DMS79 (cell line): ENCODE results near the gene ELMOD3.
"Not testable (repeated sequence)": the region's sequence is repeated elsewhere in the genome, so short reads cannot be mapped to it uniquely, and the experiment has no call there.

Experiments used
- DNase-seq: peaks from one replicate; lab custom pipeline; 2025; lab: John Stamatoyannopoulos, UW

The ELMOD3 gene

GRCh38 chr2:85401464-85401805 lies 46.9 kb downstream of the ELMOD3 start:
- no peak for DNase-seq

DNA sequence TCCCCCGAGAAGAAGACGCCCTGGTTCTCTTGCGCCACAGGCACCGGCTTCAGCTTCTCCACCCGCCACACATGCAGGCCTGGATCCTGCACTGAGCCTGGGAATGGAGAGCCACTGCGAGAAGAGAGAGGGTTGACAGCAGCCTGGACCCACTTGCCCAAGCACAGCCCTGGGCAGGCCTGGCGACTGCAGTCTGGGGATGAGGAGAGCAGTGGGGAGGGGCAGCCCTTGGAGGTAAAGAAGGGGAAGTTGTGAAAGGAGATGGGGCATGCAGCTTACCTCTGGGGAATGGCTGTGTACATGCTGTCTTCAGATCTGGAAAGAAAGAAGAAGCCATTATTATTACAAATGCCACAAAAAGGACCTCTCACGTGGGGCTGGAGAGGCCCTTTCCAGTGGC lies 47.3 kb downstream of the ELMOD3 start:
- no peak for DNase-seq

DNA sequence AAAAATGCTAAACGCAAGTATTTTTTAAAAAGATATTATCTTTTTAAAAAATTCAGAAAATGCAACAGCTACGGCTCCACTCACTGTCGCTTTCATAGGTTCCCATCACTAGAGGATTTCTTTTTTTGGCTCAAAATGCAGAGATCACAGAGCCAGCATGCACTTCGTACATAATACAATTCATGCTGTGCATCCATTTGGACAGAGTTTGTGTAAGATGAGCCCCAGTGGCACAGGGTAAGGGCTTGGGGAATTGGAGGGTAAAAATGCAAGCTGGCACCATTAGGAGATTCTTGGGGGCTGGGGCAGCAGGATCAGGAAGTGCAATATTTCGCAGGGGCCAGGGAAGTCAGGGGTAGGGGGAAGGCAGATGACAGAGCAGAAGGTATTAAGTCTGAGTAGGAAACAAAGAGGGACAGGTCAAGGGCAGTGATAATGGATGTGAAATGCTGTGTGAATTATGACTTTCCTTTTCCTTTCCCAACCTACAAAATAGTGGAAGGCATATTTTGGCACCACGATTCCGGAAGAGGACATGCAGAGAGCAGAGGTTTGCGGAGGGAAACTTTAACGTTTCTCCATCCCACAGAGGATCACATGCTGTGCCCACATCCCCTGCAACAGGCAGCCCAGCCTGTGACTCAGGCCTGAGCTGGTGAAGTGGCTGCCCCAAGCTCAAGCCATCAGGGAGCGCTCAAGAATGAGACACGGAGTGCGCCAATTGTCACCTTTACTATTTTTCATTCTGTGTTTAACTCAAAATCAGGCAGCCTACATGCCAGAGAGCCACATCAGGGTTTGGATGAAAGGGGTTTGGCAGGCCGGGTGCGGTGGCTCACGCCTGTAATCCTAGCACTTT lies 50.9 kb downstream of the ELMOD3 start:
- no peak for DNase-seq

GRCh38 chr2:85409845-85410583 lies 55.4 kb downstream of the ELMOD3 start, which contains the start of gene CAPG:
TSS of gene CAPG (minus strand) at chr2:85410366. CDS start at chr2:85402145, 8,221 bp downstream.
- no peak for DNase-seq

DNA sequence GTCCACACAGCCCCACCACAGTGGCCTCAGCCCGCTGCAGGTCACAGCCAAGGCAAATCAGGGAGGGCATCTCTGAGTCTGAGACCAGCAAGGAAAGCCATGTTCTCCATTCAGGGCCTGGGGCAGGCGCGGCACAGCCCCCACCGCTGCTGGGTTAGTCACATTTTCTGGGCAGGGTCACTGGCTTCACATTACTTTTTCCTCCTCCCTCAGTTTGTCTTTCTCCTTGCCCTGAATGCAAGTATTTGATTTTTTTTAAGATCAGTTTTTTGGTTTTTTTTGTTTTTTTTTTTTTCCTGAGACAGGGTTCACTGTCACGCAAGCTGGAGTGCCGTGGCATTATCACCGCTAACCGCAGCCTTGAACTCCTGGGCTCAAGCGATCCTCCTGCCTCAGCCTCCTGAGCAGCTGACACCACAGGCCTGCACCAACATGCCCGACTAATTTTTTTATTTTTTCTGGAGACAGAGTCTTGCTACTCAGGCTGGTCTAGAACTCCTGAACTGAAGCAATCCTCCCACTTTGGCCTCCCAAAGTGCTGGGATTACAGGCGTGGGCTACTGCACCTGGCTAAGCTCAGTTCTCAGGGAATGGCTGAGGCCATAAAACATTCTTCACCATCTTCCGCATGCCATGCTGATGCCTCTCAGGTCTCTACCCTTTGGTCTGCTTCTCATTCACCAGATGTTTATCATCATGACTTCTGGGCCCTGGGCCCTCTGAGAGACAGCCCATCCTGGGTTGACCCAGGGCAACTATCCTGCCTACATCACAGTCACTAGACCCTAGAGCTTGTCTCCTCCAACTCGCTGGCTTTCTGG lies 56.2 kb downstream of the ELMOD3 start:
- DNase-seq, result no peak

- no peak for DNase-seq
These were observed 56.8 kb downstream of the ELMOD3 start for GRCh38 chr2:85411405-85411748.

- DNase-seq, result no peak
These were observed 59.2 kb downstream of the ELMOD3 start for GRCh38 chr2:85413592-85414420.

DNA sequence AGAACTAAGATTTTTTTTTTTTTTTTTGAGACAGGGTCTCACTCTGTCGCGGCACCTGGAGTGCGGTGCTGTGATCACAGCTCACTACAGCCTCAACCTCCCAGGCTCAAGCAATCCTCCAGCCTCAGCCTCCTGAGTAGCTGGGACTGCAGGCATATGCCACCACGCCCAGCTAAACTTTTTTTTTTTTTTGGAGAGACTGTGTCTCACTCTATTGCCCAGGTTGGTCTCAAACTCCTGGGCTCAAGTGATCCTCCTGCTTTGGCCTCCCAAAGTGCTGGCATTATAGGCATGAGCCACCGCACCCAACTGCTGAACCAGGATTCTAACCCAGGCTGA lies 59.8 kb downstream of the ELMOD3 start:
- not testable (repeated sequence) for DNase-seq

DNA sequence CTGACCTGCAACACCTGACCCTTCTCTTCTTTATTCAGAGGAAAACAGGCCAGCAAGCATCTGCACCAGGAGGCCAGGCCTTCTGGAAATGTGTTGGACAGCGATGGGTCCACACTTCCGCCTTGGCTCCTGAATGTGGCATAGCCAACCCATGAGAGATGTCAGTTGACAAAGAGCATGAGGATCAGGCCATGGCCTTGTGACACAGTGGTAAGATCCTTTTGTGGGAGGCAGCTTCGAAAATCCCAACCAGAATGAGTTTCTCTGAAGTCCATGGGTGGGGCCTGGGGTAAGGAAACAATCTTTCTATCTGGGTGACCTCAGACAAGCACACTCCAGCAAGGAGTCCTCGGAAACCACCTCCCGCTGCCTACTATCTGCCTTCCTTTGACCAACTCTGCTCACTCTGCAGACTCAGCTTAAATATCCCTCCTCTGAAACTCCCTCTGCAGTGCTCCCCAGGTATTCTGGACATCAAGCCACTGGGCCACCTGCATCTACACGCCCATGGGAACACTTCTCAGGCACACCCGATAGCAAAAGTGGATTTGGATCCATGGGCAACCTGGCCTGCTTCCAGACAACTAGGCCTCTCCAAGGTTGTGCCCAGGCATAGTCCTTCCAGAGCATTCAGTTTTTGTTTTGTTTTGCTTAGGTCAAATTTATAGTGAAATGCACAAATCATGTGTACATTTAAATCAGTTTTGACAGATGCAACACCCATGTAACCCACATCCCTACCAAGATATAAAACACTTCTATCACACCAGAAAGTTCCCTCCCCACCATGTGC lies 60.4 kb downstream of the ELMOD3 start:
- DNase-seq, result no peak

DNA sequence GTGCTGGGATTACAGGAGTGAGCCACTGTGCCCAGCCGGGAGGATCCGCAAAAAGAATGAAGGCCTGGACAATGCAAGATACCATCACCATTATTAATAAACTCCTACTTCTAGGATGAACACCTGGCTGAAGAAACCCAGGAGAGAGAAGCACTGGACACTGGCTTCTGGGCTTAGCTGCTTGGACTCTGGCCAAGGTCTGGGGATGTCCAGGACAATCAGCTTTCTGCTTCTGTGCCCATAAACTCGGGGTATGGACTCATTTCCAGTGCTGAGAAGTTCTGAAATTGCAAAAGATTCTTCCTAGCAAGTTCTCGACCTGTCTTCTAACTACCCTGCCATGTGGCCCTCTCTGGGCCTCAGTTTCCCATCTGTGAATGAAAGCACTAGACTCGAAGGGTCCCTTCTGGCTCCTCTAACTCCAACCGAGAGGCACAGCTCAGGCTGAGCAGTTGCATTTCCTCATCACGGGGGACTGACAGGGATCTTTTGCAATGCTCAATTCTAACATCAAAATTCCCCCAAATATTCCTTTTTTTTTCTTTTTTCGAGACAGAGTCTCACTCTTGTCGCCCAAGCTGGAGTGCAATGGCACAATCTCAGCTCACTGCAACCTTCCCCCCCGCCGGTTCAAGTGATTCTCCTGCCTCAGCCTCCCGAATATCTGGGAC lies 61.5 kb downstream of the ELMOD3 start:
- DNase-seq, result no peak

DNA sequence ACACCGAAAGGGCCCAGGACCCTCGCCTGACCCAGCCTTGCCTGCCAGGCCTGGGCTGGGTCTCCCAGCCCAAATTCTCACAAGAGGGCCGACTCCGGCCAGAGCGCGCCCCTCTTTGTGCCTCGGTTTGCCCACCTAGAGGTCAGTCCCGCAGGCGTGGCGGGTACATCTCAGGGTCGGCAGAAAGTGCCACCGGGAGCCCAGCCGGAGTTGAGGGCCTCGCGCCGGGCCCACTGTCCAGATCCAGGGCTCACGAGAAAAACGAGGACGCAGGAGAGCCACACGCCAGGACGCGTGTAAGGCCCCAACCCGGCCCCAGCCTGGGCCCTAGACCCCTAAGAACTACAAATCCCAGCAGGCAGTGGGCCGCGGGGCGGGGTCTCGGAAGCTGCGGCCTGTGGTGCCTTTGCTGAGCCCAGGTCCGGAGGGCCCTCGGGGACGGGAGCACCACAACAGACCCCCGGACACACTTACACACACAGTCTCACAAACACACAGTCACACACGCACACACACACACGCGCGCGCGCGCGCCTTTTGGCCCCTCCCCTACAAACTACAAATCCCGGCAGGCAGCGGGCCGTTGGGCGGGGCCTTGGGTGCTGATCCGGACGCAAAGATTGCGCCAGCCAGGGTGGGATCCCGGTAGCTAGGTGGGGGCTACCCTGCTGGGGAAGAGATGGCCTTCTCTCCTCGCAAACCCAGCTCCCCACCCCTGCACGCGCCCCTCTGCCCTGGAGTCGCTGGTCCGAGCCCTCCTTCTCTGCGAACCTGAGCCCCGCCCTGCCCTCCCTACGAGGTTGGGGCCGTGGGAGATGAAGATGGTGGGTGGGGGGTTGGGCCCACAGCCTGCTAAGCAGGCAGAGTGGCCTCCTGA lies 63.8 kb downstream of the ELMOD3 start, which contains the start of gene SH2D6:
Gene SH2D6 (plus strand): TSS at position 583 of the 877 bp plus-strand sequence. CDS start 10,752 bp downstream, outside the sequence.
- DNase-seq, result peak; percentile 57

GRCh38 chr2:85419009-85419675 lies 64.6 kb downstream of the ELMOD3 start:
- no peak for DNase-seq

GRCh38 chr2:85420536-85421259 lies 66.1 kb downstream of the ELMOD3 start:
- peak; percentile 52 for DNase-seq

DNA sequence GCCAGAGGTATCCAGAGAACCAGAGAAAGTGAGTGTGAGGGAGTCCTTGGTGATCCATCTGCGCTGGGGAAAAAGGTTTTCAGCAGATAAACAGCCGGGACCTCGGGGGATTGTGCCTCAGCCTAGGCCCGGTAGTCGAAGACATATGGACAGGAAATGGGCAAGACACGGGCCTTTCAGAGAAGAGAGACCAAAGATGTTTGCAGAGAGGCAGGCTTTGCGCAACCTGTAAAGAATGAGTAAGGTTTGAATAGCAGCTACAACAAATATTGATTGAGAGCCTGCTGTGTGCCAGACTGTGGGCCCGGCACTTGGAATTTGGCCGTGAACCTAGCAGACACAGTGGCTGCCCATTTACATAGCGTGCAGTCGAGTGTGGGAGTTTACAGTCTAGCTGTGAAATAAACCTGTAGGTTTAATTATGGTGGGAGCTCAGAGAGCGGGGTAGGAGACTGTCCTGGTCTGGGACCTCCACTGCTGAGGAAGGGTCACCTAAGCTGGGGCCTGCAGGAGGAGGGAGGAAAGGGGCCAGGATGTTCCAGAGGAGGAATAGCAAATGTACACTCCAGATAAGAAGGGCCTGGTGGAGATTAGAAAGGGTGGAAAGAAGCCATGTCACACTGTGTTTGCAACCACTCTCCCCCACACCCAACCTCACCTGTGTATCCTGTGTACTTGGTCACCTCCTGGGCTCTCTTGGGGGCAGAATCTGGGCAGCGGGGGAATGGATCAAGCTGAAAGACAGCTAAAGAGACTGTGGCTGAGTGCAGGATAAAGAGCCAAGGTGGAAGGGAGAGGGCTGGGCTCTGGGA lies 66.9 kb downstream of the ELMOD3 start:
- no peak for DNase-seq

DNA sequence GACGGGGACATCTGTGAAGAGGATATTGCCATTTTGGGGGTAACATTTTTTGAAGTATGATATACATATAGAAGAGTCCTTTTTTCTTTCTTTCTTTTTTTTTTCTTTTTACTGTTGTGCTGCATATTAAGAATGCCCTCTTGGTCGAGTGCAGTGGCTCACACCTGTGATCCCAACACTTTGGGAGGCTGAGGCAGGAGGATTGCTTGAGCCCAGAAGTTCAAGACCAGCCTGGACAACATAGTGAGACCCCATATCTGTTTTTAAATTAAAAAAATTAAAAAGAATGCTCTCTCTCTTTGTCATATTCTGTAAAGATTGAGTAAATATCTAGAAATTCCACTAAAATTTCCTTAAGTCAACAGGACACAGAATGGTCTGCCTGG lies 67.5 kb downstream of the ELMOD3 start:
- DNase-seq, result no peak

DNA sequence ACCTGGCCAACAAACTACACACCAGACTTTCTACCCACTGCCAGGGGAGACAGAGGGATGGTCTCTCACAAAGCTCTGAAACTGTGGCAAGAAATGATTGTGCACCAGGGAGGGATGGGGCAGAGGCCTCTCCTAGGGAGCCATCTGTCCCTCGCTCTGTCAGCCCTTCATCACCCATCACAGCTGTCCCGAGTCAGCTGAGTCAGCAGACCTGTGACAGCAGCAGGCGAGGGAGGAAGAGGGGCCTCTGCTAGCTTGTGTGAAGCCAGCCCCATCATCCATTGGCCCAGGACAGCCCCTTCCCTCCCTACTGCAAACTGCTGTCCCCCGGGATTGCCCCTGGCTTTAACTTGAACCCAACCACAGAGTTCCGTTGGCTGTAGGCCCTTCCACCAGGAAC lies 69.0 kb downstream of the ELMOD3 start:
- DNase-seq, result no peak

DNA sequence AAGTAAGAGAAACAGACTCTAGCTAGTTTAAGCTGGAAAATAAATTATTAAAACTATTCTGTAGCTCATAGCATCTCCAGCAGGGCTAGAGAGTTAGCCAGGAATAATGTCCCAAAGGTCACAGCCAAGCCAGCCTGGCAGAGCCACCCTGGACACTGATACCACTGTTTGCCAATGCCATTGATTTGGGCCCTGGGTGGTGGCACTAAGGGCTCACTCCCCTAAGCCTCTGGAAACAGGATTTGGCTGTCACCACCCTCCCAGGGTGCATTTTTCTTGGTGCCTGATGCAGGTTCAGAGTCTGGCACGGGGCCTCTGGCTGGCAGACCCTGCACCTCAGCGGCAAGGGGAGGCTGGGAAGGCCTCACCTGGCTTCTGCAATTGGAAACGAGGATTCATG lies 71.0 kb downstream of the ELMOD3 start:
- DNase-seq, result no peak
